ENCODE measurements around the gene TNNI3K. TPM values are rescaled to one million over a fixed set of nuclear protein-coding genes. Genes with fewer than 3 reads are reported as not detected.

TNNI3K gene
- total RNA-seq, 1 donor from 2014 or later, result 0.13 TPM

DNA sequence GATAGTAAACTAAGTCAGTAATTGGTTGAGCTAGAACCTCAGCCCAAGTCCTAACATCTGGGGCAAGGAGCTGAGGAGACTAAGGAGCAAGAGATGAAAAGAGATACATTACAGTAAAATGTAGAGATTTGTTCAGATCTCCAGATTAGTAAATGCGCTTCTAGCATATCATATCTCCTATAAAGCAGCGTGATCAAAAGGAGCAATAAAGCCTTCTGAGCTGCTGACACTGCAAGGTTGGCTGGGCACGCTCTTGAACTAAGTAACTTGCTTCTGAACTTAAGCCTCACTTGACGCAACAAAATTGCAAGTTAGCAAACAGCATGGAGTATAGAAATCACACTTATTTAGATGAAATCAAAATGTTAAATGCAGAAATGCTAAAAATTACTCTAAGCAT lies 196.3 kb downstream of the TNNI3K start:
- no peak for DNase-seq (ENCODE audit: low read depth in 2 of 2)

DNA sequence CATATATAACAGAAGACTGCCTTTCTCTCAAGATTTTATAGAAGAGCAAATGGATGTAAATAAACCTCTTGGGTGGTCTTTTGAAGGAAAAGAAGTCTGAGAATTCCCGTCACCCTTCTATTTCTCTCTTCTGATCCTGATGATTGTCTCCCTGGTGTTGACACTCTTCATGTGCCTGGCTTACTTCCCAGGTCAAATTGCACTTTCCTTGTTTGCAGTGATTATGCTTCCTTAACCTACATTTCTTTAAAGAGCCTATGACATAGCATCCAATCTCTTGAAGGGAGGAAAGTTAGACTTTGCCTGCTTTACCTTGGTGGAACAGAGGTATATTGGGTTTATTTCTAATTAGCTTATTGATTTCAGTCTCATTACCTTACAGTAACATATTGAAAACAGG lies 197.1 kb downstream of the TNNI3K start:
- DNase-seq (ENCODE audit: low read depth in 2 of 2), result no peak

DNA sequence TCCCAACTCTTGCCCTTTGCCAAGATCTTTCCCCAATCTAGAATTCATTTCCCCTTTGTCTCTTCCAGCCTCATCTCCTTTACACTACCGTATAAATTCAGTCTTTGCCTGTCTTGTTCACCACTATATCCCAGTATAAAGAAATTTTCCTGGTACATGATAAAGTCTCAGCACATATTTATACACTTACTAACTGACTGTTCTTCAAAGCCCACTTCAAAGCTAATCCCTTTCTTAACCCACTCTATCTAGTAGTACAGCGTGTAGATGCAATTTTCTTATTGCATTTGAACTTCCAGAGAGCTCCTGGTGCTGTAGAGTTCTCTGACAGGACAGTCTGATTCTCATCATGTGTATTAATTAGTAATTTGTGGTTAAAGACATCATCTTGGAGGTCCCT lies 199.1 kb downstream of the TNNI3K start:
- no peak for DNase-seq (ENCODE audit: low read depth in 2 of 2)

DNA sequence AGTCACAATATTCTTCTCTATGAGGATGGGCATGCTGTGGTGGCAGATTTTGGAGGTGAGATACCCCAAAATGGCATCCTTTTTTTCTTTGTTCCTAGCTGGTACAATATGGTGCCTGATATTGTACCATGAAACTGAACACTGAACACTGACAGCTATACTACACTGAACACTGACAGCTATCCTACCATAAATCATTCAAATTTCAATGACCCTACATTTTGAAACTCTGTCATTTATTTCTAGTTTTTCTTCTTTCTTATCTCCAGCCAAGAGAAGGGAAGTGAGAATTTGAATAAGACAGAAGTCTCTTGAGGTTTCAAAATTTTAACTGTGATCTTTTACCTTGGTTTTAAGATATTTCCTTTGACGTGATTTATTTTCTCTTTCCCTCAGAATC lies 200.9 kb downstream of the TNNI3K start:
- DNase-seq (ENCODE audit: low read depth in 2 of 2), result no peak

DNA sequence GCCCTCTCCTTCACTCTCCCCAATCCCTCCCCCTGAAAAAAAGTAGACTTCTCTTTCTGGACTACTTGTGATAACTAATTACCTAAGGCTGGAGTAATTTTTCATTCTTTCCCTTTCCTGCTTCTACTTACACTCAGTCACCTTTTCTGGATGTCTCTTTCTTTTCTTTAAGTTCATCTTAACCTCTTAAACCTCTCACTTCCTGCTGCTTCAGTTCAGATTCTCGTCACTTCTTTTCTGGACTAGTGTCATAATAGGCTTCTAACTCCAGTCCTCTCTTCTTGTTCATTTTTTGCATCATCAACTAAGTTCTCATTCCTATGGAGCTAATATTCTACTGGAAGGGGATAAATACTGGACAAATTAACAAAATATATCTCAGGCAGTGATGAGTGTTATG lies 201.8 kb downstream of the TNNI3K start:
- DNase-seq (ENCODE audit: low read depth in 2 of 2), result no peak

DNA sequence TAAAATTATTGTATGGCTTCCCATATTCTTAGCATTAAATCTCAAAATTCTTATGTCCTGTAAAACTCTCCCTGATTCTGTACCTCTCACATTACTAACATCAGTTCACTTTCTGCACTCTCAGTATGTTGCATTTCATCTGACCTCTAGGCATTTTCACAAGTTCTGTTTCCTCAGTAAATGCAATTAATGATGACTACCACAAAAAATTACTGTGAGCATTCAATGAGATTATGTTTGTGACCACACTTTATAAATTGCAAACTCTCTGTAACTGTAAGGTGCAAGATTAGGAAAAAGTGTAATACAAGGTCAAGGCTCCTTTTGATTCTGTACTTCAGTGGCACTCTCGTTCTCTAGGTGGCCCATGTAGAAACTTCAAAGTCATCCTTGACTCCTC lies 216.8 kb downstream of the TNNI3K start:
- DNase-seq (ENCODE audit: low read depth in 2 of 2), result no peak

DNA sequence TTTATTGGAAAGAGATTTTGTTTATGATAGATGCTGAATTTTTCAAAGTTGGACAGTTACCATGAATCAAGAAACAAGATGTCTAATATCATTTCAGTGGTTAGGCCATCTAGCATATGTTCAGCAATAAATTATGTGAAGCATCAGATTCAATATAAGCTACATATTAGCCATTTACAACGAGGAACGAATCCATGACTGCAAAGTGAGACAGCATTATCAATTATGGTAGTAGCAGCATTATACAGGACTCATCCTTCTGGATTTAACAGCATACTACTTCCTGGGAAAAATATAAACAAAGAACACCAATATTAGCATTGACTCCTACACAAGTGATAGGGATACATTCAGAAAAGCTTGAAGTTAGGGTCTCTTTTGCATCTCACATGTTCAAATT lies 218.1 kb downstream of the TNNI3K start:
- DNase-seq (ENCODE audit: low read depth in 2 of 2), result no peak

DNA sequence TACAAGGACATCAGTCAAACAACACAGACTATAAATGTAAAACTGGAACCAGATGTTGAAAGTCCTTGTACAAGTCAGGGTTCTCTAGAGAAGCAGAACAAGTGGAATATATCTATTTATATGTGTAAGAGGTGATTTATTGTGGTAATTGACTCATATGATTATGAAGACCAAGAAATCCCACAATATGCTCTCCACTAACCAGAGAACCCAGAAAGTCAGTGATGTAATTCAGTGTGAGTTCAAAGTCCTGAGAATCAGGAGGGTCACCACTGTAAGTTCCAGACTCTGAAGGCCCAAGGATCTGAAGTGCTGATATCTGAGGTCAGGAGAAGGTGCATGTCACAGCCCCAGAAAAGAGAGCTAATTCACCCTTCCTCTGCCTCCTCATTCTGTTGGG lies 220.2 kb downstream of the TNNI3K start:
- DNase-seq (ENCODE audit: low read depth in 2 of 2), result no peak

DNA sequence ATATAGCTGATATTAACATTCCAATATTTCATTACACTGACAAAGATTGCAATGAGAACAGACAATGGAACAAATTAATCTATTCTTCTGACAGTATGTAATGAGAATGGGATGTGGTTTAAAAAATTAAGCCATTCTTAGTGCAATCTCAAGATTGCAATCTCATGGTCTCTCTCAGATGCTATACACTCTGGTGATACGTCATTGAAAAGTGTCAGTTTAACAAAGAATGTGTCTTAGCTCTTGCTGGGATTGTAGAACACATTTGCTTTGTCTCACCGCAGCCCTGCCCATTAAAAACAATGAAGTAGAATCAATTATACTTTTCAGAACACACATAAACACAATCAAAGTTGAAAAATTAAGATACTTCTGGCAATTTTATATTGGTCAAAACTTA lies 222.1 kb downstream of the TNNI3K start:
- no peak for DNase-seq (ENCODE audit: low read depth in 2 of 2)

DNA sequence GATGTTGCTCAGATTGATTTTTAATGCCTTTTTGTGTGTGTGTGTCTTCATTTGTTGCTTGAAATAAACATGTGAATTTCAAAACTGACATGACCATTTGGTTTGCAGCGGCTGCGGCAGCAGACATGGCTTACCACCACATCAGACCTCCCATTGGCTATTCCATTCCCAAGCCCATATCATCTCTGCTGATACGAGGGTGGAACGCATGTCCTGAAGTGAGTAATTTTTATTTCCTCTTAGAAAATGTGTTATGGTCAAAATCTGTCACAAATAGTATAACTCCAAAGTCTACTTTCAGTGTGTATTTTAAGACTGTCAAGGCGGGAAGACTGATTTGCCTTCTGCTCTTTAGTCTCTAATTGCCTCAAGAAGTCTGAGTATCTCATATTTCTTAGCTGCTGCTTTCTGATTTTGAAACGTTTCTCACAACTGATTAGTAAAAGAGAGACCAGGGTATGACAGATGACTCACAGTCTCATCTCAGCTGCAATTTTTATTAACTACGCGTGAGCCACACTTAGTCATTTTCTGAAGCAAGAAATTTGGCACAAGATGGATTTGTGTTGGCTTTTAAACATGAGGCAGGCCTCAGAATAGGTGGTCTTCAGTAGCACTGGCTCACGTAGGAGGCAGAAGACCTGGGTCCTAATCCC lies 228.3 kb downstream of the TNNI3K start:
- no peak for DNase-seq (ENCODE audit: low read depth in 2 of 2)

DNA sequence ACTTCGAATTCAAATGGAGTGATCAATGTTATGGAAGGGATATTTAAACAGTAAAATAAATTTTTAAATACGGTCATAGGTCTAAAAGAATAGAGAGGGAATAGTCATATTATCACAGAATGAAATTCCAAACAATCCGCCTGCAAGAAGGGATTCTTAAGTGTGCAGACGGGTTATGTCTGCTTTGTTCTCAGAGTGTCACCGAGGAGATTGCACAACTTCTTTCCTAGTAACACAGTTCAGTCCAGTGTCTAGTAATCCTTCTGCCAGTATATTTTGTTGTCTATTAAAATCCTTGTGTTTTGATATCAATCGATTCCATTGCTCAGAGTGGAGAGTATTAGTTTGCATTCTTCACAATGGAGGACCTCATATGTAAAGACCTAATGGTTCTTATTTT lies 228.8 kb downstream of the TNNI3K start:
- no peak for DNase-seq (ENCODE audit: low read depth in 2 of 2)

DNA sequence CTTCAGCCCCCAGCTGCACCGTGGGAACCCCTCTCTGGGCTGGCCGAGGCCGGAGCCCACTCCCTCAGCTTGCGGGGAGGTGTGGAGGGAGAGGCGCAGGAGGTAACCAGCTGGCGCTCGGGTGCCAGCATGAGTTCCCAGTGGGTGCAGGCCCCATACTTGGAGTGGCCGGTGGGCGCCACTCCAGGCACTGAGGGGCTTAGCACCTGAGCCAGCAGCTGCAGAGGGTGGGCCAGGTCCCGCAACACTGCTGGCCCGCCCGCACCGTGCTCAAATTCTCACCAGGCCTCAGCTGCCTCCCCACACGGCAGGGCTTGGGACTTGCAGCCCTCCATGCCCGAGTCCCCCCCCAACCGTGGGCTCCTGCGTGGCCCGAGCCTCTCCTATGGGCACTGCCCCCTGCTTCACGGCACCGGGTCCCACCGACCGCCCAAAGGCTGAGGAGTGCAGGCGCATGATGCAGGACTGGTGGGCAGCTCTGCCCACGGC lies 230.1 kb downstream of the TNNI3K start:
- DNase-seq (ENCODE audit: low read depth in 2 of 2), result no peak

DNA sequence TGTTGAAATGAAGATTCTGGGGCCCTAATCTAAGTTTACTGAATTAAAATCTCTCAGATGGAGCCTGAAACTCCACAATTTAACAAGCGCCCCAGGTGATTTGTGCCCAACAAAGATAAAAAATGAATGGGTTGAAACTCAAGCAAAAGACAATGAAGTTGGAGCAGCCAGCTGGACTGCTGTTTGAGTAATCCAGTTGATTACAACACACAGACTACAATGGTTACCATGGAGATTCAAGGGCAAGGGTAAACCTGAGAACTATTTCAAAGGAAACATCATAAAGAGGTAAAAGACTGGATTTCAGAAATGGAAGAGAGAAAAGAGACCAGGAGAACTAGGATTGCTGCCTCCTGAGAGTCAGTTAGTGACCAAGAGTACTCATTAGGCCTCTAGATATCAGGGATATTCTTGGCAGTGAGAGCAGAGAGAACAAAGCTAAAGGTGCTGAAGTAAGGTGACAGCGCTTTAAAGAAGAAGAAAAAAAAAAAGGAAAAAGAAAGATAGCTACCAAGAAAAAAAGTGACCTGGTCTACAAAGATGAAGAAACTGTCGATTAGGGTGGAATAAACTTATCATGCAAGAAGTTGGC lies 232.7 kb downstream of the TNNI3K start:
- DNase-seq (ENCODE audit: low read depth in 2 of 2), result peak in 1 of 2 donors; percentile 9

DNA sequence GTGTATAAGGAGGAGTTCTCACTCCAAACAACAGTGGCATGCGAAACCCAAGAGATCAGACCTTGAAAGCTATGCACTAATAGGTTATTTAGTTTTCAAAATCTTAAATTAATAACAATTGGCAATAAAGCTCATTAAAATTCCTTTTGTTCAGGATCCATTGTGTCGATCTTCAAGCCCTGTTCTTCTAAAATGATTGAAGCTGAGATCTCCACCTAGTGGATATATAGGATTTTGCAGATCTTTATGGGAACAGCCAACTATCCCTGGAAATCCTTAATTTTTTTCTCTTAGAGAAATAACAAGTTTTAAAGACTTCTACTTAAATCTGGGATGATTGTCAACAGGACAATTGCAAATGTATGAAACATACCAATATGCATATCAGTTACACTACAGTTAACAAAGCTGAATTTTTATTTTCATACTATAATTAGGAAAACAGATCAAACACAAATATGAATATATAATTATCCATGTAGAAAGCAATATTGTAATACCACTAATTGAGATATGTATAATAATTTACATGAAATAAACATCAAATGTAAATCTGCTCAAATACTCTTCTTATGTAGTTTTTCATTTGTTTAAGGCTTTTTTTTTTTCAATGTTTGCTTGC lies 233.9 kb downstream of the TNNI3K start:
- DNase-seq (ENCODE audit: low read depth in 2 of 2), result peak; percentile 23 to 38

DNA sequence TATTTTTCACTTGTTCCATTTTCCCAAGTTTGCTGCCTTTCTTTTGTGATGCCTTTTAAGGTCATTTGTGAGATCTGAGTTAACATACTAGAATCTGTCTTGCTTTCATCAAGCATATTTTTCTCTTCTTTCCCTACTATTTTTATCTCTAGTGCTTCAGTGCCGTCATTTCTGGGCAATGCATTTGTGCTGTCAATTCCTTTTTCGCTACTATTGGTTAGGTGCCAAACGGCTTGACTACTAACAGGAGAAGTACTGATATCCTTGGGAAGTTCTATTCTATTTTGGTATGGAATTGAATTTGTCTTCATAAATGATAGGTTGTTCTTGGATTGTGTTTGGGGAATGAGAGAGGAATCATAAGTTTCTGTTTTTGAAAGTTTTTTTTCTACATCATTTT lies 235.1 kb downstream of the TNNI3K start:
- DNase-seq (ENCODE audit: low read depth in 2 of 2), result no peak

DNA sequence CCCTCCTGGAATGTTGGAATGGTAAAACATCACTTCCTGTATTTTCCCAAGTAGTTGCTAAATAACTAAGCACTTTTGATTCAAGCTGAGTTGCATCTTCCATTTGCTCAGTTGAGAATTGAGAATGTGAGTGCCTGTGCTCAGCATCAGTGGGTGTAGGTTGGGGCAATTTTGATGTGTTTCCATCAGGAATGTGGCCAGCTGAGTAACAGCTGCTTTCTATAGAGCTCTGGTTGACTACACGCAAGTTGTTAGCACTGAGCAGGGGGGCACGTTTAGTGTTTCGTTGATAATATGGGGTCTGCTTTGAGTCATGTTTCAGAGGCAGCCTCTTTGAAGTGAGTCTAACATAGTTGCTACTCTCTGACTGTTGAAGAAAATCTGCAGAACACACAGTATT lies 235.7 kb downstream of the TNNI3K start:
- no peak for DNase-seq (ENCODE audit: low read depth in 2 of 2)

DNA sequence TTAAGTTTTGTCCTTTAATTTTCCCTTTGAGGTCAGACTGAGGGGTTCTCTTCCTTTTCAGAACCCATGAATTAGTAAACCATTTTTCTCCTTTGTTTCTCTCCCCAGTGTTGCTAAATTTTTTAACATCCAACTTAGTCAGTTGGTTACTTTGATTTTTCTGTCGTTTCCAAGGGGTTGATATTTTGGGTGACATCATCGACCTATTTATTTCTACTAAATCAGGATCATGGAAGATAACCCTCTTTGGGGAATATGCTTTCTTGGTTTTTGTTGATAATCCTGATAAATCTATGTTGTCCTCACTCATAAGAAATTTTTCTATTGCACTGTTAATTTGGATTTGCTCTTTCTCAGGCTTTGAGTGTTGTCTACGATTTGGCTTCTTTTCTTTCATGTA lies 236.3 kb downstream of the TNNI3K start:
- no peak for DNase-seq (ENCODE audit: low read depth in 2 of 2)

DNA sequence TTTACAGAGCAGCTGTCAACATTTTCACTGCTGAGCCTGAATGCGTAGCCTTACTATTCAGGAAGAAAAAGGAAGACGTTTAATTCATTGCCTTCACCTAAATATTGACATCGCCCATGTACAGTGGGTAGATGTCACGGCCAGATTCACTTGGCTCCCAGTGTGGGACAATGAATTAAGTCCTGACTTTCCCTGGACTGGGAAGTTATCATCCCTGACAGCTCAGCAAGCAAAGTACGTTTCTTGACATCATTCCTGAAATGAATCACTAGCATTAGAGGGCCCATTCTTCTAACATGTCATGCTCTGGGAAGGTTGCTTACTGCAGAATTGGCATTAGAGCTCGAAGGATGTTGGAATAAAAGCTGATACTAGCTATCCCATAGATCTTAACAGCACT lies 239.4 kb downstream of the TNNI3K start:
- no peak for DNase-seq (ENCODE audit: low read depth in 2 of 2)

DNA sequence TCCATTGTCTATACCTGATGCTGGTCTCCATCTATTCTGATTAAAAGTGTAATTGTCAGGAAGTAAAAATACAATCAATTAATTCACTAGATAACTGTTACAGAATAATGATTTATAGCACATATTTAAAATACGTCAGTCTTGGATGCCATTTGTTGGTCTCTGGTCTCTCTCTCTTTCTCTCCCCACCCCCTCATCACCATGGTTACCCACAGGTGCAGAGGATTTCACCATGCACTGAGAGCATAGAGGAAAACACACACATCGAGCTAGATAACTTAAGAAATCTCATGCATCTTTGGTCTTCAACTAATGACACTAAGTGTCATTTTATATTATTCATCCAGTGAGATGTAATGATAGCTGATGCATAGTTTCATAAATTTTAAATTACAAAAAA lies 243.8 kb downstream of the TNNI3K start:
- DNase-seq (ENCODE audit: low read depth in 2 of 2), result no peak

DNA sequence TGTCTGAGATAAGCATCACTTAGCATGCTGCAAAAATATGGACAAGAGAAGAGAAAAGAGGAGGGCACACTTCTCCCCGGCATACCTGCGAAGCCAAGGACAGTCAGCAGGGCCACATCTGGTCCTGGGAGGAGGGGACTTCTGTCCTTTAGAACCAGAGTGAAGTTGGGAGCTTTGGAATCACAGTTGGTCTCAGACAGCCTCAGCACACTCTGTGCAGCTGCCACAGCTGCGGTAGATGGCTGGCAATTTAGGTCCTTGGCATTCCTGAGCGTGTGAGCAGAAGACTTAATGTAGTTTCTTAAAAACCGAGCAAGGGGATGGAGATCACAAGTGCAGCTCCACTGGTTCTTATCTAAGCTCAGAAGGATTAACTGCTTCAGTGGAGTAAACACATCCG lies 244.9 kb downstream of the TNNI3K start:
- DNase-seq (ENCODE audit: low read depth in 2 of 2), result no peak

DNA sequence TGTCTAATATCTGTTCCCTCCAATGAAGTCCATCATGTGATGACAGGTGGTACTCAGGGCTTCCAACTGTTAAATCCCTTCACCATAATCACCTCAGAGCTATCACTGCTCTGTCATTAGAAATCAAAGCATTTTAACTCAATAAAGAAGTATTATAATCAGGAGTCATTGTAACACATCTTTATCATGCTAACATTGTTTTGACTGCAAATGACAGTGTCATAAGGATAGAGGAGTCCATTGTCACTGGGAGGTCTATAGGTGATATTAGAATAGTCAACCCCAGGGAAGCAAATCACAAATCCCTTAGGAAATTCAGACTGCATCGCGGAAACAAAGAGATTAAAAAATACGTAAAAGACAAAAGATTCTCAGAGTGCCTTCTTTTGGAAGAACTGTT lies 246.4 kb downstream of the TNNI3K start:
- DNase-seq (ENCODE audit: low read depth in 2 of 2), result no peak

DNA sequence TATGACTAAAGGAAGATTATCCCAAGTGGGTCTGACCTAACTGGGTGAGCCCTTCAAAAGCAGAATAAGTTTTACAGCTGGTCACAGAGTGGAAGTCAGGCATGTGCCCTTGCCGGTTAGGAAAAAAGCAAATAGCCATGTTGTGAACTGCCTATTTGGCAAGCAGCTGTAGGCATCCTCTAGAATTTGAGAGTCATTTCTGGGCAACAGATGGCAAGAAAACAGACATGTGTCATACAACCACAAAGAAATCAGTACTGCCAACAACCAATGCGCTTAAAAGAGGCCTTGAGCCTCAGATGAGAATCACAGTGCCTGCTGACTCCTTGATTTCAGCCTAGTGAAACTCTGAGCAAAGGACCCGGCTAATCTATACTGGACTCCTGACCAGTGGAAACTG lies 250.4 kb downstream of the TNNI3K start:
- DNase-seq (ENCODE audit: low read depth in 2 of 2), result no peak

DNA sequence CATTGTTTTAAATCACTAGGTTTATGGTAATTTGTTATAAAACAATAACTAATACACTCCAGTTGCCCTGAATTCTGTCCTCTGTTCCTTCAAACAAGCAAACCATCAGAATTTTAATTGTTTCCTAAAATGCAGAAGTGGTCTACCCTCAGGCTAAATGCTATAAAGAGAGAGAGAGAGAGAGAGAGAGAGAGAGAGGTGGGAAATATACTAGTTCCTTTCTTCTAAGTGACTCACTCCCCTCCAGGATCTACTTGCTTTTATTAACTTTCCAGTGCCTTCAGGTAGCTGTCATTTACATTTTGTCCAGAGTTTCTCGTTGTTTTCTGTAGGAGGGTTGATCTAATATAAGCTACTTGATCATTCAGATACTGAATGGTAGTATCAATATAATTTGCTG lies 250.8 kb downstream of the TNNI3K start:
- no peak for DNase-seq (ENCODE audit: low read depth in 2 of 2)
